GM18951 (cell line): ENCODE data around the gene SLC6A13.
"Not testable (repeated sequence)": the region's sequence is repeated elsewhere in the genome, so short reads cannot be mapped to it uniquely, and the experiment has no call there.

Source experiments
- POLR2A ChIP-seq: IDR thresholded peaks from 4 replicates; pipeline ENCODE4 v1.6.1; 2011; ENCODE audit warnings: mild to moderate bottlenecking; ENCODE audit not compliant: insufficient read length, insufficient read depth; ENCODE audit errors: extremely low read depth
- in situ Hi-C: fragments of 300-500 bp; cut with MboI; formaldehyde crosslinking; loops from one replicate; pipeline ENCODE4 v1.12.0; 2022; ENCODE audit warnings: low sequenced_read_pairs, mixed read lengths, inconsistent platforms; ENCODE audit not compliant: unreplicated experiment

SLC6A13 gene

DNA sequence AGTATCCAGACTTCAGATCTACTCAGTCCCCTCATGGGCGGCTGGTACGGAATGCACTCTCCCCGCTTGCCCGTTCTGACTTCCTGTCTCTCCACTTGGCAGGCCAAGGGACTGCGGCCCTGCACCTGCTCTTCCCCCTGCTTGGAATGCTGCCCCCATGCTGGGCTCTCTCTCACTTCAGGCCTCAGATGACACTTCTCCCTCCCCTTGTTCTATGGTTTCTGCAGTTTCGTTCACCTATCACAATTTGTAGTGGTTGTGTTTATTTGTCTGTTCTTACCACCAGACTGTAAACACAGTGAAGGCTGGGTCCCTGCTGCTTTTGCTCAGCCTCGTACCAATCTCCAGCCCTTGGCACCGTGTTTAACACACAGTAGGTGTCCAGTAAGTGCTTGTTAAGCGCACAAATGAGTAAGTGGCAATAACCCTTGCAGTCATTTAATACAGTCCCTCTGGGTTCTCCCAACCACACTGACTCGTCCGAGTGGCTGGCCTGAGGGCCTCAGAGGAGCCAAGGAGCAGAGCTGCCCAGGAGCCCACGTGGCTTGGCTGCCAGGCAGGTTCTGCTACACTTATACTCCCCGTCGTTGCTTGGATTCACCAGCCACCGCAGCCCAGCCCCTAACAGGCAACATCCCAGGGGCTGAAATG lies 60.4 kb downstream of the SLC6A13 start:
- in situ Hi-C loops, result no loop called here
- TF ChIP-seq POLR2A, result no peak

DNA sequence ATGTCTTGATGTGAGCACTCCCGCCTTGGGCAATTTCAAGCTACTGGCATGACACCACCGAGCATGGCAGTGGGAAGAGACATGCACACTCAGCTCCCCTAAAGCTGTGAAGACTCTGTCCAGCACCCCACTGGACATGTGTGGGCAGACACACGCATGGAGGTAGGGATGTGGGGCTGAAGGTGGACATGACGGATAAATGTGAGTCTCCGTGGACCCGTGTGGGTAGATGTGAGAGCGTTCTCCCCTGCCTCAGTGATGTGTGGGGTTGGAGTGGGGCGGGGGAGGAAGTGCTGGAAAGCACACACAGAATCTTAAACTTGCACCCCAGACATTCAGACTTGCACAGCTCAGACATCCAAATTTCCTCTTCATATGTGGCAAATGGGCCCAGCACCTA lies 61.3 kb downstream of the SLC6A13 start:
- in situ Hi-C loops, result no loop called here
- no peak for TF ChIP-seq POLR2A

GRCh38 chr12:198705-199104 lies 63.9 kb downstream of the SLC6A13 start:
- in situ Hi-C loops, result no loop called here
- no peak for TF ChIP-seq POLR2A

- TF ChIP-seq POLR2A, result no peak
- in situ Hi-C loops, result no loop called here
Observed at GRCh38 chr12:197911-198695, 64.5 kb downstream of the SLC6A13 start.

DNA sequence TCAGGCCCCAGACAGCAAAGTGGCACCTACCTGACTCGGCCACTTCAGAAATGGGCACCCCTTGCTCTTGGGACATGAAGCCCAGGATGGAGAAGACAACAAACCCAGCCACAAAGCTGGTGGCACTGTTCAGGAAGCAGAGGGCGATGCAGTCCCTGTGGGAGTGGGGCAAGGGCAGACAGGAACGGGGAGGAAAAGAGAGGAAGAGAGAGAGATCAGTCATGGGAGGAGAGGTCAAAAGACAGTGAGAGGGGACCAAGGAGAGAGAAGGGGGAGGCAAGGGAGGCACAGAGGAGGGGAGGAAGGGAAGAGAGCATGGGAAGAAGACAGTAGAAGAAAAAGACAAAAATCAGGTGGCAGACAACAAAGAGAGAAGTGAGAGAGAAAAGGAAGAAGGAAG lies 65.3 kb downstream of the SLC6A13 start:
- in situ Hi-C loops, result no loop called here

DNA sequence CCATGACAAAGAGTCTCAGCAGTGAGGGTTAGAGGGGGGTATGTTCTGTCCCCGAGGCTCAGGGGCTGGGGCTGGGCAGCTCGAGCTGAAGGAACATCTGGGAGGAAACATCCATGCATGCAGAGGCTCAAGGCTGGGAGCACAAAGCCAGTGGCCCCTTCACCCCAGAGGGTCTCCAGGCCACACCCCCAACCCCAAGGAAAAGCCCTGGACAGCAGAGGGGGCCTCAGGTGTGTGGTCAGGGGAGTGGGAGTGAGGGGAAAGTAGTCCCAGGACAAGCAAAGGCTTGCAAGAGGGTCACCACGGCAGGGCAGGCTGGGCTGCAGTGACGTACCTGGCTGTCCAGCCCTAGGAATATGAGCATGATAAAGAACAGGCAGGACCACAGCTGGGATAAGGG lies 66.2 kb downstream of the SLC6A13 start:
- TF ChIP-seq POLR2A, result no peak
- in situ Hi-C loops, result no loop called here

More for the DNA sequence above, 65.3 kb downstream of the SLC6A13 start:
- no peak for TF ChIP-seq POLR2A

- in situ Hi-C loops, result no loop called here
- no peak for TF ChIP-seq POLR2A
Observed at GRCh38 chr12:195951-196350, 66.7 kb downstream of the SLC6A13 start.

- in situ Hi-C loops, result no loop called here
- no peak for TF ChIP-seq POLR2A
Observed at GRCh38 chr12:195156-195555, 67.5 kb downstream of the SLC6A13 start.

- no peak for TF ChIP-seq POLR2A
- in situ Hi-C loops, result no loop called here
Observed at GRCh38 chr12:194276-194675, 68.4 kb downstream of the SLC6A13 start.

GRCh38 chr12:193261-193660 lies 69.4 kb downstream of the SLC6A13 start:
- in situ Hi-C loops, result no loop called here
- no peak for TF ChIP-seq POLR2A

DNA sequence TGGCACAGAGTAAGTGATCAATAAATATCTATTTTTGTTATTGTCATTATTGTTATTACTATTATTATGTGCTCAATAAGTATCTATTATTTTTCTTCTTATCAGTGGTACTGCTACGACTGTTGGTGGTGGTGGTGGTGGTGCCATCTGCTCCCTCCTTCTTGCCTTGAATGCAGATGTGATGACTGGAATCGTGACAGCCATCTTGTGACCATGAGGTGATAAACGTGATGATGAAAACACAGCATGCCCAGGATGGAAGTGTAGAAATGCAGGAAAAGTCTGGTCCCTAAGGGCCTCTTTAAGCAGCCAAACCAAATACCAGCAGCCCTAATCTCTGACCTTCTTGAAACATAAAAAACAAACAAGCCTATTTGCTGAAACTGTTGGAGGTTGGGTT lies 71.1 kb downstream of the SLC6A13 start:
- in situ Hi-C loops, result no loop called here
- no peak for TF ChIP-seq POLR2A

GRCh38 chr12:190881-191280 lies 71.8 kb downstream of the SLC6A13 start:
- in situ Hi-C loops, result no loop called here
- TF ChIP-seq POLR2A, result no peak

- in situ Hi-C loops, result no loop called here
- TF ChIP-seq POLR2A, result no peak
Observed at GRCh38 chr12:189622-189962, 73.0 kb downstream of the SLC6A13 start.

DNA sequence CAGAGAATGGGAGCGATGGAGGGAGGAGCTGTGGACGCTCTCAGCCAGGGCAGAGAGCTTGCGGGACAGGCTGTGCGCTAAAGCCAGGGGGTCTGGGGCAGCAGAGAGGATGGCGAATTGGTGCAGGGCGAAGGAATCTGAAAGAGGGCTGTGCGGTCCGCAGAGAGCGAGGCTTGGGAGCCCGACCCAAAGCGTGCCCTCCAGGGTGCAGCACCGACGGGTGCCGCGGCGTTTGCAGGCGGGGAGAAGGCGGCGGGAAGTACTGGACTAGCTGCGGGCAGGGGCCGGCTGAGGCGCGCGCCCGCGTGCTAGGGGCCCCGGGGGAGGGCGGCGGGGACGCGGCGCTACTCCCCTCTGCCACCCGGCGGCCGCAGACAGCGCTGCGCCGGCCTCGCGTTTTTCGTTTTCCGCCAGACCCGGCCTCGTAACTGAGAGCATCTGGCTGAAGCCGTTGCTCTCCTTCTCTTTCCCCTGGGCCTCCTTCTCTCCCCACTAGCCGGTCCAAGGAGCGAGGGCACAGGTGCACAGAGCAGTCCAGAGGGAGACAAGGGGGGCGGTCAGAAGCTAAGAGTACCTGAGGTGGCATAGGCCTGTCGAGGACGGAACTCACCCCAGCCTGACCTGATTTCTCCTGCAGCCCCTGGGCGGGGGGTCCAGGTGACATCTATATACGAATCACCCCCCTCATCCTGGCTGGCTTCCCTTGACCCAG lies 73.6 kb downstream of the SLC6A13 start:
- in situ Hi-C loops, result no loop called here
- no peak for TF ChIP-seq POLR2A

DNA sequence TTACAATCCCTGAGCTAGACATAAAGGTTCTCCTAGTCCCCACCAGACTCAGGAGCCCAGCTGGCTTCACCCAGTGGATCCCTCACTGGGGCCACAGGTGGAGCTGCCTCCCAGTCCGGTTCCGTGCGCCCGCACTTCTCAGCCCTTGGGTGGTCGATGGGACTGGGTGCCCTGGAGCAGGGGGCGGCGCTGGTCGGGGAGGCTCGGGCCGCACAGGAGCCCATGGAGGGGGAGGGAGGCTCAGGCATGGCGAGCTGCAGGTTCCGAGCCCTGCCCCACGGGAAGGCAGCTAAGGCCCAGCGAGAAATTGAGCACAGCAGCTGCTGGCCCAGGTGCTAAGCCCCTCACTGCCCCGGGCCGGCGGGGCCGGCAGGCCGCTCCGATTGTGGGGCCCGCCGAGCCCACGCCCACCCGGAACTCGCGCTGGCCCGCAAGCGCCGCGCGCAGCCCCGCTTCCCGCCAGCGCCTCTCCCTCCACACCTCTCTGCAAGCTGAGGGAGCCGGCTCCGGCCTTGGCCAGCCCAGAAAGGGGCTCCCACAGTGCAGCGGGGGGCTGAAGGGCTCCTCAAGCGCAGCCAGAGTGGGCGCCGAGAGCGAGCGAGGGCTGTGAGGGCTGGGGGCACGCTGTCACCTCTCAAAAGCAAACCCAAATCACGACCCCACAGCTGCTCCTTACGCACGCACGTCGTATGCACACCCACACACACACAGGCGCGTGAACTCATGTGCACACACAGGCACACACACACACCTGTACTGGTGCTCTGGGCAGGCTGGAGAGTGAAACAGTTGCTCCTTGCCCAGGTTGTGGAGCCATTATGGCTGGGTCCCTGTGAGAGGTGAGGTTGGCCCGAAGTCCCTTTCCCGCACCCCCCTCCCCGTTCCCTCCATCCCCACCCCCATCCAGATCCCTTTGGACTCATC lies 74.4 kb downstream of the SLC6A13 start:
- in situ Hi-C loops, result not testable (repeated sequence)
